DOHH2 (cell line): Measurements from ENCODE around the gene PARD6B.

ENCODE experiments used
- H3F3A ChIP-seq: fragments of 200-600 bp; sonication (generic), shearing (Covaris generic); 2 replicates; pipeline ENCODE4 v1.6.0; 2016; ENCODE audit warnings: antibody characterized with exemption, mild to moderate bottlenecking; ENCODE audit not compliant: control insufficient read depth, insufficient read depth
- H3K27ac ChIP-seq: fragments of 200-600 bp; sonication (generic); 2 replicates; pipeline ENCODE4 v1.5.1; 2014; ENCODE audit warnings: low read depth, mild to moderate bottlenecking, low read length, moderate library complexity
- H3K27me3 ChIP-seq: fragments of 200-600 bp; sonication (generic); 2 replicates; pipeline ENCODE4 v1.6.1; 2014; ENCODE audit warnings: mild to moderate bottlenecking, low read length, mixed read lengths; ENCODE audit not compliant: control insufficient read depth
- H3K36me3 ChIP-seq: fragments of 200-600 bp; sonication (generic); 2 replicates; pipeline ENCODE4 v1.6.1; 2014; ENCODE audit warnings: mild to moderate bottlenecking, low read length, moderate library complexity, mixed read lengths; ENCODE audit not compliant: control insufficient read depth
- H3K4me1 ChIP-seq: fragments of 200-600 bp; sonication (generic); 2 replicates; pipeline ENCODE4 v1.6.1; 2014; ENCODE audit warnings: mild to moderate bottlenecking, low read length, mixed read lengths; ENCODE audit not compliant: control insufficient read depth
- H3K4me2 ChIP-seq: fragments of 200-600 bp; sonication (generic); 2 replicates; pipeline ENCODE4 v1.6.0; 2014; ENCODE audit warnings: mild to moderate bottlenecking, low read length, moderate library complexity
- H3K4me3 ChIP-seq: fragments of 200-600 bp; sonication (generic); 2 replicates; pipeline ENCODE4 v1.5.1; 2014; ENCODE audit warnings: mild to moderate bottlenecking, low read length, mixed read lengths
- H3K79me2 ChIP-seq: fragments of 200-600 bp; sonication (generic); 2 replicates; pipeline ENCODE4 v1.6.1; 2014; ENCODE audit warnings: mild to moderate bottlenecking, low read length, mixed read lengths; ENCODE audit not compliant: control insufficient read depth
- H3K9me2 ChIP-seq: fragments of 200-600 bp; sonication (generic); replicated peaks from 2 replicates; pipeline ENCODE4 v1.6.1; 2014; ENCODE audit warnings: mild to moderate bottlenecking, low read length, mixed read lengths; ENCODE audit not compliant: control insufficient read depth
- H3K9me3 ChIP-seq: fragments of 200-600 bp; sonication (generic); 2 replicates; pipeline ENCODE4 v1.6.1; 2014; ENCODE audit warnings: antibody characterized with exemption, low read length, mixed read lengths; ENCODE audit not compliant: control insufficient read depth, insufficient read depth
- H4K20me1 ChIP-seq: fragments of 200-600 bp; sonication (generic); 2 replicates; pipeline ENCODE4 v1.6.0; 2014; ENCODE audit warnings: low read depth, mild to moderate bottlenecking, antibody characterized with exemption, low read length, moderate library complexity; ENCODE audit not compliant: control insufficient read depth, insufficient read depth
- EZH2phosphoT487 ChIP-seq: fragments of 200-600 bp; sonication (generic); IDR thresholded peaks from 2 replicates; pipeline ENCODE4 v1.6.1; 2017; ENCODE audit warnings: borderline replicate concordance, mild to moderate bottlenecking, antibody characterized with exemption, low read length, moderate library complexity, mixed read lengths
- TF ChIP-seq, protein P1 (sequence below): fragments of 200-600 bp; sonication (generic); IDR thresholded peaks from one replicate; pipeline ENCODE4 v1.5.1; 2014; ENCODE audit warnings: antibody characterized with exemption, mild to moderate bottlenecking, low read depth, low read length; ENCODE audit not compliant: poor library complexity, severe bottlenecking

PARD6B gene, protein sequence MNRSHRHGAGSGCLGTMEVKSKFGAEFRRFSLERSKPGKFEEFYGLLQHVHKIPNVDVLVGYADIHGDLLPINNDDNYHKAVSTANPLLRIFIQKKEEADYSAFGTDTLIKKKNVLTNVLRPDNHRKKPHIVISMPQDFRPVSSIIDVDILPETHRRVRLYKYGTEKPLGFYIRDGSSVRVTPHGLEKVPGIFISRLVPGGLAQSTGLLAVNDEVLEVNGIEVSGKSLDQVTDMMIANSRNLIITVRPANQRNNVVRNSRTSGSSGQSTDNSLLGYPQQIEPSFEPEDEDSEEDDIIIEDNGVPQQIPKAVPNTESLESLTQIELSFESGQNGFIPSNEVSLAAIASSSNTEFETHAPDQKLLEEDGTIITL

DNA sequence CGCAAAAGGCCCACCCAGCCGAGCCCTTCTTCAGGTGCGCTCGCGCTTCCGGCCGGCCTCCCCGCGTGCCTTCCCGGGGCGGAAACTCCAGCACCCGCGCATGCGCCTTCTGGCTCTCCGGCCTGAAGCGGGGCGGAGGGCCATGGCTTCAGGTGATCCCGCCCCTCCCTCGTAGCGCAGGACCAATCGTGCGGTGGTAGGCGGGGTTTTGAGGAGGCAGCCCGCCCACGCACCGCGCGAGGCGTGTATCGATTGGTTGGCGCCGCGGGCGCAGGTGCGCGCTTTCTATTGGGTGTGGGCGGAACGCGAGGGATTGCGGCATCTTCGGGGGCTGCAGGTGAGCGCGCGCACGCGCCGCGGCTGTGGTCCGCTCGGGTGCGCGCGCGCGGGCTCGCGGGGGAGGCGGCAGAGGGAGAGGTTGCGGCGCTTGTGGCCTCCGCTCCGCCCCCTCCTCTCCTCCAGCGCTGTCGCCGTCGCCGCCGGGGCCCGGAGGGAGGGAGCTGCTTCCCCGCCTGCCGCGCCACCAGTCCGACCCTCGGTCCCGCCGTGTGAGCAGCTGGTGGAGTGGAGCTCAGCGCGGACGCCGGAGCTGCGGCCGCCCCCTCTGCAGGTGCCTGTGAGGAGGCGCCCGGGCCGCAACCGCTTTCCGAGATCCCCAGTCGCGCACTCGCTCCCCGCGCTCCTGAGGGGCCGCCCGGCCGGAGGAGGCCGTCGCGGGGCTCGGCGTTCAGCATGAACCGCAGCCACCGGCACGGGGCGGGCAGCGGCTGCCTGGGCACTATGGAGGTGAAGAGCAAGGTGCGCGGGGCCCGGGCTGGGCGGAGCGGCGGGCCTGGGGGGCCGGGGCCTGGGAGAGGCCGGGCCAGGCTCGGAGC, at the start of gene PARD6B:
TSS of gene PARD6B (plus strand) at position 526 of the 875 bp plus-strand sequence. CDS start at position 733, 207 bp downstream.
- peaks cover 49% of the 10 kb centered on the region for H3K79me2 ChIP-seq
- peaks cover 4% of the 10 kb centered on the region for H3K36me3 ChIP-seq
- H3K27ac ChIP-seq, result peak within 1 kb of the TSS; percentile 27
- no peaks in the 10 kb centered on the region; the same call in 1 of the 2 replicates for H3F3A ChIP-seq
- H3K9me3 ChIP-seq, result no peaks in the 10 kb centered on the region
- H3K4me2 ChIP-seq, result peak within 1 kb of the TSS; percentile 80
- H4K20me1 ChIP-seq, result no peaks in the 10 kb centered on the region
- H3K9me2 ChIP-seq, result no peaks in the 10 kb centered on the region
- H3K4me3 ChIP-seq, result peak within 1 kb of the TSS; percentile 76
- peaks cover 22% of the 10 kb centered on the region for H3K4me1 ChIP-seq
- TF ChIP-seq, protein P1, sequence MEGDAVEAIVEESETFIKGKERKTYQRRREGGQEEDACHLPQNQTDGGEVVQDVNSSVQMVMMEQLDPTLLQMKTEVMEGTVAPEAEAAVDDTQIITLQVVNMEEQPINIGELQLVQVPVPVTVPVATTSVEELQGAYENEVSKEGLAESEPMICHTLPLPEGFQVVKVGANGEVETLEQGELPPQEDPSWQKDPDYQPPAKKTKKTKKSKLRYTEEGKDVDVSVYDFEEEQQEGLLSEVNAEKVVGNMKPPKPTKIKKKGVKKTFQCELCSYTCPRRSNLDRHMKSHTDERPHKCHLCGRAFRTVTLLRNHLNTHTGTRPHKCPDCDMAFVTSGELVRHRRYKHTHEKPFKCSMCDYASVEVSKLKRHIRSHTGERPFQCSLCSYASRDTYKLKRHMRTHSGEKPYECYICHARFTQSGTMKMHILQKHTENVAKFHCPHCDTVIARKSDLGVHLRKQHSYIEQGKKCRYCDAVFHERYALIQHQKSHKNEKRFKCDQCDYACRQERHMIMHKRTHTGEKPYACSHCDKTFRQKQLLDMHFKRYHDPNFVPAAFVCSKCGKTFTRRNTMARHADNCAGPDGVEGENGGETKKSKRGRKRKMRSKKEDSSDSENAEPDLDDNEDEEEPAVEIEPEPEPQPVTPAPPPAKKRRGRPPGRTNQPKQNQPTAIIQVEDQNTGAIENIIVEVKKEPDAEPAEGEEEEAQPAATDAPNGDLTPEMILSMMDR, result no peak
- TF ChIP-seq EZH2phosphoT487, result no peak
- H3K27me3 ChIP-seq, result no peaks in the 10 kb centered on the region

DNA sequence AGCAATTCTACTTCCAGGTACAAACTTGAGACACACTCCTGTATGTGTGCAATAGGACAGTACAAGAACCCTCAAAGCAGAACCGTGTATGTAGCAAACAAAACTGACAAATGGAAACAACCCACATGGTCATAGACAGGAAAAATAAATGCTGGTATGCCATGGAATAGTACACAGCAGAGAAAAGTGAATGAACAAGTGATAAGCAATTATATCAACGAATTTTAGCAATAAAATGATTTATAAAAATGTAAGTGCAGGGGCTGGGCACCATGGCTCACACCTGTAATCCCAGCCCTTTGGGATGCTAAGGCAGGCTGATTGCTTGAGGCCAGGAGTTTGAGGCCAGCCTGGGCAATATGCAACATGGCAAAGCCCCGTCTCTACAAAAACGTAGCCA, 49.3 kb upstream of the PARD6B start:
- H3K79me2 ChIP-seq, result no peaks in the 10 kb centered on the region
- H3K9me3 ChIP-seq, result no peaks in the 10 kb centered on the region
- no peaks in the 10 kb centered on the region for H3K36me3 ChIP-seq
- no peaks in the 10 kb centered on the region for H4K20me1 ChIP-seq
- no peak overlapping the region for H3K4me3 ChIP-seq
- no peak overlapping the region for H3K27ac ChIP-seq
- no peaks in the 10 kb centered on the region for H3K4me1 ChIP-seq
- TF ChIP-seq, protein P1, result no peak
- no peak for TF ChIP-seq EZH2phosphoT487
- no peaks in the 10 kb centered on the region for H3F3A ChIP-seq
- H3K9me2 ChIP-seq, result no peaks in the 10 kb centered on the region
- H3K4me2 ChIP-seq, result no peak overlapping the region
- peaks cover 6% of the 10 kb centered on the region for H3K27me3 ChIP-seq

DNA sequence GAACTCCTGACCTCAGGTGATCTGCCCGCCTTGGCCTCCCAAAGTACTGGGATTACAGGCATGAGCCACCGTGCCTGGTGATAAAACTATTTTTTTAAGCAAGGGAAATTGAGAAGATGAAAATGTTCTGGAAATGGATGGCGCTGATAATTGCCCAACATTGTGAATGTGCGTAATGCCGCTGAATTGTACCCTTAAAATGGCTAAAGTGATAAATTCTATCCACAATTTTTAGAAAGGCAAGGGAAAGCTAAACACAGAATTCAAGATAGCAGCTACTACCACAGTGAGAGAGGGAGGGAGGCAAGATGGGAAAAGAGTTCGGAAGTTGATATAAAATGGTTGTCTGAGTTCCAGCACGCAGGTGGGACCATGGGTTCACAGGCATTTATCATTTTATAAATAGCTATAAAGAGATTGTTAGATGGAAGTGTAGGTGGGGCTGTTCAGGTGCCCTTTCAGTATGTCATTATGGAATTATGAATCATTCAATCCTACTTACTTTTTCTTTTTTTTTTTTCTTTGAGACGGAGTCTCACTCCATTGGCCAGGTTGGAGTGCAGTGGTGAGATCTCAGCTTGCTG, 48.3 kb upstream of the PARD6B start:
- Histone ChIP-seq H3K27ac (no peak overlapping the region), H3K4me2 (no peak overlapping the region), H3F3A (no peaks in the 10 kb centered on the region), H3K36me3 (no peaks in the 10 kb centered on the region), H3K79me2 (no peaks in the 10 kb centered on the region), H4K20me1 (no peaks in the 10 kb centered on the region), H3K4me1 (no peaks in the 10 kb centered on the region), H3K9me2 (no peaks in the 10 kb centered on the region), H3K27me3 (peaks cover 6% of the 10 kb centered on the region), H3K9me3 (no peaks in the 10 kb centered on the region), H3K4me3 (no peak overlapping the region)
- TF ChIP-seq EZH2phosphoT487, result no peak
- TF ChIP-seq, protein P1, result no peak
